HFFc6 (cell line): ENCODE data around the gene MRC1. TPM values are rescaled to one million over a fixed set of nuclear protein-coding genes. Genes with fewer than 3 reads are reported as not detected.

Source experiments
- DNase-seq: peaks from one replicate; pipeline ENCODE4 v3.0.0-alpha.2; 2018
- H3K27ac Mint-ChIP-seq: 2 replicates; pipeline ENCODE4 v1.8.0; 2020; ENCODE audit warnings: mild to moderate bottlenecking, mixed read lengths
- H3K27me3 Mint-ChIP-seq: 2 replicates; pipeline ENCODE4 v1.8.0; 2021; ENCODE audit warnings: mild to moderate bottlenecking, moderate library complexity, mixed read lengths; ENCODE audit not compliant: insufficient read depth
- H3K36me3 Mint-ChIP-seq: 2 replicates; pipeline ENCODE4 v1.8.0; 2021; ENCODE audit warnings: low read depth, mixed read lengths
- H3K4me1 Mint-ChIP-seq: 2 replicates; pipeline ENCODE4 v1.8.0; 2020; ENCODE audit warnings: low read depth, mixed read lengths
- H3K4me3 Mint-ChIP-seq: 2 replicates; pipeline ENCODE4 v1.8.0; 2020; ENCODE audit warnings: mild to moderate bottlenecking, moderate library complexity, mixed read lengths
- H3K9me3 Mint-ChIP-seq: 2 replicates; pipeline ENCODE4 v1.8.0; 2020; ENCODE audit warnings: mild to moderate bottlenecking, mixed read lengths
- total RNA-seq, 6 experiments: library from RNA; stranded (reverse); fragmentation: NEBNext Ultra II Directional; extraction: Animal tissue kit (Norgen Biotek cat#: 25700); gene quantifications; 2 replicates in 1 of 6; 3 replicates in 5 of 6; pipeline ENCODE4 v1.2.3, GENCODE V29; 2021
- TF ChIP-seq, protein P1 (sequence below): fragments of 200-600 bp; sonication (generic); IDR thresholded peaks from 2 replicates; pipeline ENCODE4 v1.5.0; 2021; ENCODE audit warnings: antibody characterized with exemption, mild to moderate bottlenecking

The MRC1 gene
- total RNA-seq, 6 experiments from 2014 or later: 0.02 to 0.06 TPM; not detected in 4

DNA sequence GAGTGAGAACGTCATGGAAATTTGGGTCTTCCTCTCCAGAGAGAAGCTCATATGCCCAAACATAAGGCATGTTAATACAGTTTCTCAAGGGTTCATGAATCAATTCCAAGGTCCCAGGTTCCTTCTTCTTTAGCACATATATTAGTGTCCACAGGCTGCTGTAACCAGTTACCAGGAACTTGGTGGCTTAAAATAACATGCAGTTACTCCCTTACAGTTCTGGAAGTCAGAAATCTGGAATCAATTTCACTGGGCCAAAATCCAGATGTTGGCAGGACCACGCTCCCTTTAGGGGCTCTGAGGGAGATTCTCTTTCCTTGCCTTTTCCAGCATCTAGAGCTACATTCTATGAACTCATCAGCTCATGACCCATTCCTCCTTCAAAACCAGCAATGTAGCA lies 64.8 kb downstream of the MRC1 start:
- Mint-ChIP-seq H3K36me3 (no peaks in the 10 kb centered on the region), H3K9me3 (no peaks in the 10 kb centered on the region), H3K27ac (no peak overlapping the region), H3K27me3 (no peaks in the 10 kb centered on the region; the same call in 1 of the 2 replicates), H3K4me3 (no peak overlapping the region), H3K4me1 (peaks cover 10% of the 10 kb centered on the region)
- TF ChIP-seq, protein P1, sequence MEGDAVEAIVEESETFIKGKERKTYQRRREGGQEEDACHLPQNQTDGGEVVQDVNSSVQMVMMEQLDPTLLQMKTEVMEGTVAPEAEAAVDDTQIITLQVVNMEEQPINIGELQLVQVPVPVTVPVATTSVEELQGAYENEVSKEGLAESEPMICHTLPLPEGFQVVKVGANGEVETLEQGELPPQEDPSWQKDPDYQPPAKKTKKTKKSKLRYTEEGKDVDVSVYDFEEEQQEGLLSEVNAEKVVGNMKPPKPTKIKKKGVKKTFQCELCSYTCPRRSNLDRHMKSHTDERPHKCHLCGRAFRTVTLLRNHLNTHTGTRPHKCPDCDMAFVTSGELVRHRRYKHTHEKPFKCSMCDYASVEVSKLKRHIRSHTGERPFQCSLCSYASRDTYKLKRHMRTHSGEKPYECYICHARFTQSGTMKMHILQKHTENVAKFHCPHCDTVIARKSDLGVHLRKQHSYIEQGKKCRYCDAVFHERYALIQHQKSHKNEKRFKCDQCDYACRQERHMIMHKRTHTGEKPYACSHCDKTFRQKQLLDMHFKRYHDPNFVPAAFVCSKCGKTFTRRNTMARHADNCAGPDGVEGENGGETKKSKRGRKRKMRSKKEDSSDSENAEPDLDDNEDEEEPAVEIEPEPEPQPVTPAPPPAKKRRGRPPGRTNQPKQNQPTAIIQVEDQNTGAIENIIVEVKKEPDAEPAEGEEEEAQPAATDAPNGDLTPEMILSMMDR: no peak
- no peak for DNase-seq

DNA sequence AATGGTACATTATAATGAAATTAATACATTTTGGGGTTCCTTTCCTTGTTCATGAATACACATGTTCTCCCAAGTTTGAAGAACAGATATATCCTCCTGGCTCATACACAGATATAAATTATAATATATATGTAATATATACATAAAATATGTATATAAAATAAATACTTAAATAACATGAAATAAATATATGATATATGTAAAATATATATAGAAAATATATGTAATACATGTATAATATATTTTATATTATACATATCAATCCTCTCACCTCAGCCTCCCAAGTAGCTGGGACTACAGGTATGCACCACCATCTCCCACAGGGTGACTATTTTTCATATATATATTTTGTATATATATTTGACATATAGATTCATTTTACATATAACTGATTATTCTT lies 68.0 kb downstream of the MRC1 start:
- TF ChIP-seq, protein P1: no peak
- H3K4me1 Mint-ChIP-seq: peaks cover 6% of the 10 kb centered on the region; the same call in 1 of the 2 replicates
- H3K9me3 Mint-ChIP-seq: no peaks in the 10 kb centered on the region
- DNase-seq: no peak
- no peaks in the 10 kb centered on the region for H3K36me3 Mint-ChIP-seq
- peaks cover 5% of the 10 kb centered on the region for H3K27me3 Mint-ChIP-seq
- no peak overlapping the region for H3K4me3 Mint-ChIP-seq
- no peak overlapping the region for H3K27ac Mint-ChIP-seq

DNA sequence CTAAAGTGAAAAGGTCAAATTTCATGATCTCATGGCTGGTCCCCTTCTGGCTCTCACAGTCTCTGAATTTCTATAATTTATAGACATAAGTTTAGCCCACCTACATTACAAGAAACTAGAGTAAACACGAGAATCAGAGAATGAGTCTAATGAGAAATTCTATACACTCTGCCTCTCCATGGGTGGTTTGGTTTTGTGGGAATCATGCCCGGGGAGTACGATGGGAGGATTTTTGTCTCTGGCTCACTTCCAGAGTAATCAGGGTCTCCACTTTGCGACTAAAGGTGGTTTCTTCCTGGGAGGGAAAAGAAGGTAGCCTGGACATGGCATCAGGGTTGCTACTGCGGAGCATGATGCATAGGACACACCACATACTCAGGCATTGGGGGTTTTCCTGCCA lies 69.7 kb downstream of the MRC1 start:
- Mint-ChIP-seq H3K27me3 (peaks cover 5% of the 10 kb centered on the region), H3K9me3 (no peaks in the 10 kb centered on the region), H3K4me1 (no peaks in the 10 kb centered on the region), H3K4me3 (no peak overlapping the region), H3K36me3 (no peaks in the 10 kb centered on the region), H3K27ac (no peak overlapping the region)
- TF ChIP-seq, protein P1: no peak
- no peak for DNase-seq

DNA sequence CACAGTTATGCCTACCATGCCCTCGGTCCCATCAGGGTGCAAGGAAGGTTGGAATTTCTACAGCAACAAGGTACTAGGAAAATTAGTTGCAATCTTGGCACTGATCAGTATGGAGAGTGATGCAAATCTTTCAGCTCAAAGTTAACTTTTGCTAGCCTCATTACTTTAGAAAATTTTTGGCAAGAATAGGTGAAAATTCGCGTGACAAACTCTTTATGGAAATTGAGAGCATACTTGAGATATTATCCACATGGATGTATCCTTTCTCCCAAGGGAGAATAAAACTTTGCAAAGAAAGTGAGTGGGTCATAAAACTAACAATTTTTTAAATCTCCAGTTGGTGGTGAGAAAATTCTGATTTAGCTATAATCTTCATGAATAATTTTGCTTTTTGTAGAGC lies 71.5 kb downstream of the MRC1 start:
- peaks cover 10% of the 10 kb centered on the region for H3K27me3 Mint-ChIP-seq
- H3K36me3 Mint-ChIP-seq: no peaks in the 10 kb centered on the region
- DNase-seq: no peak
- no peak overlapping the region for H3K27ac Mint-ChIP-seq
- TF ChIP-seq, protein P1: no peak
- no peaks in the 10 kb centered on the region; the same call in 1 of the 2 replicates for H3K9me3 Mint-ChIP-seq
- H3K4me3 Mint-ChIP-seq: no peak overlapping the region
- H3K4me1 Mint-ChIP-seq: no peaks in the 10 kb centered on the region

DNA sequence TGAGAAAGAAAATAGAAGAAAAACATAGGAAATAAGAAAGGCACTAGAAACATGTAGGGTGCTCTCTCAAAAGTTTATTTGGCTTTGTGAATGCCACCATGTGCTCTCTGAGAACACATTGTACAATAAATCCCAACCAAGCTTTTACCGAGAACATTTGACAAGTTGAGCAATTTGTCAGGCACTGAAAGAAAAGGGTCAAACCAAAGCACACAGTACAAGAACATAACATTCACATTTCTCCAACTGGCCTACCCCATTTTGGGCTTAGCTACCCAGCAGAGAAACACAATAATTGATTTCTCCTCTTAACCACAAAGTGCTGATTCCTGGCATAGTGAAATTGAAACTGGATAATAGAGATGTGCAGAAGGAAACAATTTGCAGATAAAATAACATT lies 73.4 kb downstream of the MRC1 start:
- TF ChIP-seq, protein P1: no peak
- peaks cover 10% of the 10 kb centered on the region for H3K27me3 Mint-ChIP-seq
- no peaks in the 10 kb centered on the region for H3K36me3 Mint-ChIP-seq
- no peak overlapping the region for H3K4me3 Mint-ChIP-seq
- H3K4me1 Mint-ChIP-seq: no peaks in the 10 kb centered on the region
- no peaks in the 10 kb centered on the region; the same call in 1 of the 2 replicates for H3K9me3 Mint-ChIP-seq
- no peak for DNase-seq
- H3K27ac Mint-ChIP-seq: no peak overlapping the region

DNA sequence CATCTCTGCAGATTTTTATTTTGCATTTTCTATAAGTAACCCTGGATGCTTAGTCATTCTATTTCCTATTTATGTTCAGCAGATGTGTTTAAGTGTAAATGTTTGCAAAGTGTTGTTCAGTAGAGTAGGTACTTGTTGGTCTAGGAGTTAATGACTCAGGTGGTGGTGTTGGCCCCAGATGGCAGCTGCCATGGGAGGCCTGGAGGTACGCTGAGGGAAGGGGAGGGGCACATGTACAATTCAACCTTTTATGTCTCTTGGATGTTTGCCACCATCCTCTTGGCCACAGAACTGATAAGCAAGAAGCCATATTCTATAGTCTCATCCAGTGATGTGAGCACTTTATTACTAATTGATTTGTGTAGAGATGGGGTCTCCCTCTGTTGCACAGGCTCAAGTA lies 74.5 kb downstream of the MRC1 start:
- no peaks in the 10 kb centered on the region for H3K36me3 Mint-ChIP-seq
- no peak for DNase-seq
- no peaks in the 10 kb centered on the region; the same call in 1 of the 2 replicates for H3K9me3 Mint-ChIP-seq
- no peak overlapping the region for H3K4me3 Mint-ChIP-seq
- no peaks in the 10 kb centered on the region for H3K4me1 Mint-ChIP-seq
- TF ChIP-seq, protein P1: no peak
- no peak overlapping the region for H3K27ac Mint-ChIP-seq
- H3K27me3 Mint-ChIP-seq: peaks cover 15% of the 10 kb centered on the region
